GM12874 (cell line): ENCODE data around the gene EXOSC5.

ENCODE experiments used
- CTCF ChIP-seq: IDR thresholded peaks from 2 replicates; pipeline ENCODE4 v1.5.1; 2011; ENCODE audit warnings: low read depth, mild to moderate bottlenecking, control low read depth, low read length, moderate library complexity; ENCODE audit not compliant: insufficient read depth

Gene EXOSC5

GRCh38 chr19:41428481-41428859, 31.3 kb upstream of the EXOSC5 start:
- TF ChIP-seq CTCF, result no peak

- no peak for TF ChIP-seq CTCF
Measured at GRCh38 chr19:41427647-41428480, 30.7 kb upstream of the EXOSC5 start.

GRCh38 chr19:41426952-41427646, 29.9 kb upstream of the EXOSC5 start, which contains the start of gene B3GNT8:
Gene B3GNT8, minus strand, starts transcription at chr19:41427374. Its CDS starts 596 bp downstream, at chr19:41426778.
- no peak for TF ChIP-seq CTCF

GRCh38 chr19:41426116-41426841, 29.1 kb upstream of the EXOSC5 start:
- TF ChIP-seq CTCF, result no peak

- TF ChIP-seq CTCF, result no peak
Measured at GRCh38 chr19:41425174-41426115, 28.3 kb upstream of the EXOSC5 start.

- no peak for TF ChIP-seq CTCF
Measured at GRCh38 chr19:41424335-41425173, 27.4 kb upstream of the EXOSC5 start.
